HG03442 (cell line): Measurements from ENCODE around the gene S100A6.
"Not testable (repeated sequence)": the region's sequence is repeated elsewhere in the genome, so short reads cannot be mapped to it uniquely, and the experiment has no call there.

Experiments used
- ATAC-seq: cut with Tn5 transposase; IDR thresholded peaks from one replicate; pipeline ENCODE4 v1.9.1; 2021; ENCODE audit warnings: mild to moderate bottlenecking, moderate library complexity; ENCODE audit not compliant: unreplicated experiment

Gene S100A6

GRCh38 chr1:153532769-153533599 is 2.8 kb downstream of the S100A6 start:
- ATAC-seq, result no peak

GRCh38 chr1:153532181-153532580 is 3.6 kb downstream of the S100A6 start:
- no peak for ATAC-seq

GRCh38 chr1:153531638-153532037 is 4.2 kb downstream of the S100A6 start:
- ATAC-seq, result no peak

- no peak for ATAC-seq
Observed at GRCh38 chr1:153527683-153528040, 8.1 kb downstream of the S100A6 start.

GRCh38 chr1:153527023-153527682 is 8.6 kb downstream of the S100A6 start:
- ATAC-seq, result no peak

GRCh38 chr1:153526132-153526543 is 9.7 kb downstream of the S100A6 start:
- no peak for ATAC-seq

- no peak for ATAC-seq
Observed at GRCh38 chr1:153525088-153525728, 10.6 kb downstream of the S100A6 start.

GRCh38 chr1:153522353-153523048 is 13.3 kb downstream of the S100A6 start:
- ATAC-seq, result not testable (repeated sequence)

- not testable (repeated sequence) for ATAC-seq
Observed at GRCh38 chr1:153521808-153522207, 14.0 kb downstream of the S100A6 start.

GRCh38 chr1:153520818-153521476 is 14.8 kb downstream of the S100A6 start:
- no peak for ATAC-seq

- ATAC-seq, result not testable (repeated sequence)
Observed at GRCh38 chr1:153520137-153520691, 15.6 kb downstream of the S100A6 start.

- ATAC-seq, result no peak
Observed at GRCh38 chr1:153519242-153519641, 16.5 kb downstream of the S100A6 start.

GRCh38 chr1:153515504-153516394 is 20.0 kb downstream of the S100A6 start:
- no peak for ATAC-seq

GRCh38 chr1:153513666-153514065 is 22.1 kb downstream of the S100A6 start:
- ATAC-seq, result no peak

GRCh38 chr1:153513023-153513422 is 22.8 kb downstream of the S100A6 start:
- no peak for ATAC-seq

- no peak for ATAC-seq
Observed at GRCh38 chr1:153510984-153511410, 24.8 kb downstream of the S100A6 start.

- no peak for ATAC-seq
Observed at GRCh38 chr1:153509729-153510354, 25.9 kb downstream of the S100A6 start.

GRCh38 chr1:153509036-153509435 is 26.8 kb downstream of the S100A6 start:
- no peak for ATAC-seq
